GM12878 (cell line): ENCODE data around the gene GLB1L. TPM values are rescaled to one million over a fixed set of nuclear protein-coding genes. Genes with fewer than 3 reads are reported as not detected.

Experiments used
- E2F4 ChIP-seq: IDR thresholded peaks from 2 replicates; pipeline ENCODE4 v1.6.1; 2012; ENCODE audit warnings: low read depth, low read length, improper control_type of control experiment
- E2F8 ChIP-seq: fragments of 450-650 bp; IDR thresholded peaks from 2 replicates; pipeline ENCODE4 v1.6.1; 2018; ENCODE audit warnings: mild to moderate bottlenecking, low read depth, moderate library complexity; ENCODE audit not compliant: partially characterized antibody
- IKZF2 ChIP-seq, 2 experiments: fragments of 450-650 bp; IDR thresholded peaks; 2 replicates each; pipeline ENCODE4 v1.6.1; 2017; ENCODE audit warnings: mild to moderate bottlenecking in 2 of 2, moderate library complexity in 2 of 2
- NBN ChIP-seq: fragments of 450-650 bp; IDR thresholded peaks from 2 replicates; pipeline ENCODE4 v1.6.1; 2016
- polyA plus RNA-seq, 11 experiments: library from polyadenylated mRNA; depleted of rRNA in 4 of 11; unstranded in 6 of 11; stranded (reverse) in 5 of 11; fragments of >200 nt; fragmentation: Nextera tagmentation in 4 of 11; fragmentation: Illumina TruSeq in 1 of 11; extraction: Ambion mirVana in 4 of 11; extraction: Trizol in 1 of 11; gene quantifications; 1 replicate in 1 of 11; 2 replicates in 10 of 11; pipeline versions ENCODE4 v1.2.1 to v1.2.3, GENCODE V29; 2011 to 2016; ENCODE audit warnings: inconsistent platforms in 2 of 11, missing spikeins in 2 of 11, low read depth in 1 of 11
- total RNA-seq, 4 experiments: library from RNA; depleted of rRNA in 3 of 4; stranded (reverse); fragments of >200 nt in 3 of 4; fragmentation: Illumina TruSeq in 1 of 4; extraction: Trizol in 1 of 4; gene quantifications; 2 replicates each; pipeline versions ENCODE4 v1.2.1 to v1.2.3, GENCODE V29; 2013 to 2021

The GLB1L gene
- total and polyA plus RNA-seq, 10 of the 15 experiments (the other 5 are each of a cell fraction or from before 2014, with no cell fraction given), result 0.29 to 4.6 (median 2.7) TPM

- TF ChIP-seq NBN (0 out of 2 replicates have a peak, but pooled peaks have one; percentile 14), E2F4 (peak; percentile 91), IKZF2 (IDR thresholded peaks at IDR 0.05) (peak in 1 of 2 experiments; percentile 26; a peak in 1 of 4 replicates), E2F8 (peak; percentile 58)
Observed at GRCh38 chr2:219218732-219219701, 26.2 kb downstream of the GLB1L start, which contains the start of gene ABCB6 (continued).
